ENCODE data around the gene GLRX.

DNA sequence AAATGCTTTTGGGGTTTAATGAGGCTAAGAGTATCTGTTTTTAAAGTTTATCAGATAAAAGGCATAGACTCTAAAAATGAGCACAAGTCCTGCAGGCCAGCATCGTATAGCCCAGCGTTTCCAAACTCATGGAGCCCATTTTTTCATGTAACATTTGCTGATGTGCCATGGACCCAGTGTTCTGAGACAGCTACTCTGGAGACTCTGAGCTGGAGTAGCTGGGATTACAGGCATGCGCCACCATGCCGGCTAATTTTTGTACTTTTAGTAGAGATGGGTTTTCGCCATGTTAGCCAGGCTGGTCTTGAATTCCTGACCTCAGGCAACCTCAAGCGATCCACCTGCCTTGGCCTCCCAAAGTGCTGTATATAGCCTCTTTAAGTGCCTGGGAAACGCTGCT lies 15.8 kb downstream of the GLRX start:
- TF ChIP-seq POLR2A (IDR thresholded peaks at IDR 0.05), result no peak
- TF ChIP-seq, protein P1, sequence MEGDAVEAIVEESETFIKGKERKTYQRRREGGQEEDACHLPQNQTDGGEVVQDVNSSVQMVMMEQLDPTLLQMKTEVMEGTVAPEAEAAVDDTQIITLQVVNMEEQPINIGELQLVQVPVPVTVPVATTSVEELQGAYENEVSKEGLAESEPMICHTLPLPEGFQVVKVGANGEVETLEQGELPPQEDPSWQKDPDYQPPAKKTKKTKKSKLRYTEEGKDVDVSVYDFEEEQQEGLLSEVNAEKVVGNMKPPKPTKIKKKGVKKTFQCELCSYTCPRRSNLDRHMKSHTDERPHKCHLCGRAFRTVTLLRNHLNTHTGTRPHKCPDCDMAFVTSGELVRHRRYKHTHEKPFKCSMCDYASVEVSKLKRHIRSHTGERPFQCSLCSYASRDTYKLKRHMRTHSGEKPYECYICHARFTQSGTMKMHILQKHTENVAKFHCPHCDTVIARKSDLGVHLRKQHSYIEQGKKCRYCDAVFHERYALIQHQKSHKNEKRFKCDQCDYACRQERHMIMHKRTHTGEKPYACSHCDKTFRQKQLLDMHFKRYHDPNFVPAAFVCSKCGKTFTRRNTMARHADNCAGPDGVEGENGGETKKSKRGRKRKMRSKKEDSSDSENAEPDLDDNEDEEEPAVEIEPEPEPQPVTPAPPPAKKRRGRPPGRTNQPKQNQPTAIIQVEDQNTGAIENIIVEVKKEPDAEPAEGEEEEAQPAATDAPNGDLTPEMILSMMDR (IDR thresholded peaks at IDR 0.05), result no peak
- no peak for TF ChIP-seq POLR2AphosphoS5 (IDR thresholded peaks at IDR 0.05)
- TF ChIP-seq EP300 (IDR thresholded peaks at IDR 0.05), result no peak

Measured in gastroesophageal sphincter (tissue), 3 donors.